Epidermal melanocyte (primary cell): ENCODE measurements around the gene HDAC4.
A peak's percentile ranks its signal among the peaks of the same experiment; 100 is the strongest.

Experiments used
- DNase-seq: peaks from one replicate; pipeline ENCODE4 v3.0.0; 2011; ENCODE audit warnings: low spot score; ENCODE audit not compliant: insufficient read length

The HDAC4 gene

DNA sequence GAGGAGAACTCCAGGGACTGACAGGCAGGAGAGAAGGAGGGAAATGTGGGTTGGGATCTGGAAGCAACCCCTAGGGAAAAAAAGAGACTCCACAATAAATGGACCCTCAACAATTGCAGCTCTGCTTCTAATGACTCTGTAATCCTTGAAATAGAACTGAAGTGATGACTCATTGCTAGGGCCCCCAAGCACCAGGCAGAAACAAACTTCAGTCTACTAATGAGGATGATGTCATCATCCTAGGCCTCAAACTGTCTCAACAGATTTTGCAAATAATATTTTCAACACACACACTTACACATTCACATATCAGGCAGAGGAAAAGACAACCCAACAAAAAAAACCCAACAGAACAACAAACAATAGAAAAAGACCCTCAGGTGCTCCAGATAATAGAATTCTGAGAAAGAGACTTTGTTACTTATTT is 143.3 kb downstream of the HDAC4 start:
- no peak for DNase-seq

DNA sequence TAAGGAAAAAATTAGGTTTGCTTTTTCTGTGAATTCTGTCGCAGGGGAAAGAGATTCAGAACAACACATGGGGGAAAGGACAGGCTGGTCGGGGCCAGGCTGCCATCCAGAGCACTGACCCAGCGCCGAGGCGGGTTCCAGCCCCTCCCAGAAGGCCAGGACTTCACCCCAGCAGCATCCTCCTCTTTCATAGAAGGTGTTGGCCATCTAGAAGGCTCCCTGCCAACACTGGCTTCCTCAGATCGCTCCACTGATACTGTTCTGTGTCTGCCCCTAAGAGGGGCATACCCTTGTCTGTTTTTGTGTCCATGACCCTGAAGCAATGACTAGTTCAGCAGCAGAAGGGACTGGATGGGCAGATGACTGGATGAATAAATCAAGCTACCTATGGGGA is 144.5 kb downstream of the HDAC4 start:
- DNase-seq, result no peak

DNA sequence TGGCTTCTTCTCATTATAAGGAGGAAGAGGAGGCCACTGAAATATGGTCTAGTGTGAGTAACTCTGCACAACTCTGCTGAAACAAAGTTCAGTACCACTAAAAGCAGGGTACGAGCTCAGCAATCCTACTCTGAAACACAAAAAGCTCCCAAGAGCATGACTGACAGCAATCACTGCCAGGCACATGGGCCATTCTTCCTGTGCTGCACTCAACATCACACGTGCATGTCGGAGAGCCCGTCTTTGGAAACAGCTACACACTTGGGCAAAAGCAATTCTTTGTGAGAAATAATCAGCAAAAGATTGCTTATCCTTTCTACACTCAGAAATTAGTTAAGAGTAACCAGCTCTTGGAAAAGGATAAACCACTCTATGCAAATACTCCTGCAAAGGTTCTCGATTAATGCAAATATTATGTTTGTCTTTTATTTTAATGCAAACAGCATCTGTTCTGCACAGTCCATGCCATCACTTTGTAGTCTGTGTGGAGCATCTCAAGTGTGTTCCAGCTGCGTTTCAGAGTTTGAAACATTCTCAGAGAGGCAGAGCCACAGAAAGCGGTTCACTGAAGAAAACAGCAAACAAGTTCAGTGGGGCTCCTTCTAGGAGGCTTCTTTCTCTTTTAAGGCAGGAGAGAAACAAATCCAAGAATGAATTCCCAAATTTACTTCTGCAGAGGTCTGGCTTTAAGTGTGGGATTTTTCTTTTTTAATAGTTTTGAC is 145.0 kb downstream of the HDAC4 start:
- DNase-seq, result no peak

DNA sequence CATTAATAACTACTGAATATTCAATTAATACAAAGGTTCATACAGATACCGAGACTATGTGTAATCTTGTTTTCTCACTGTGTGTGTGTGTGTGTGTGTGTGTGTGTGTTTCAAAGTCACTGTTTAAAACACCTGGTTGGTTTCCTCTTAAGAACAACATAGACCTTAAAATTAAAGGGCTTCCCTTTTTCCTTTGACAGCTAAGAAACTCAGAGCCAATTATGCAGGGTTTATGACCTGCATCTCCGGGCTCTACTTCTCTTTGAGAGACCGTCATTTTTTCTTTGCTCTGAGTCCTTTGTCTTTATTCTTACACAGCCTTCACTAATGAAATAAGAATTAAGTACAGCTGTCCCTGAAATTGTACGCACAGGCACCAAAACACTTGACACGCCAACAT is 145.6 kb downstream of the HDAC4 start:
- DNase-seq, result no peak

DNA sequence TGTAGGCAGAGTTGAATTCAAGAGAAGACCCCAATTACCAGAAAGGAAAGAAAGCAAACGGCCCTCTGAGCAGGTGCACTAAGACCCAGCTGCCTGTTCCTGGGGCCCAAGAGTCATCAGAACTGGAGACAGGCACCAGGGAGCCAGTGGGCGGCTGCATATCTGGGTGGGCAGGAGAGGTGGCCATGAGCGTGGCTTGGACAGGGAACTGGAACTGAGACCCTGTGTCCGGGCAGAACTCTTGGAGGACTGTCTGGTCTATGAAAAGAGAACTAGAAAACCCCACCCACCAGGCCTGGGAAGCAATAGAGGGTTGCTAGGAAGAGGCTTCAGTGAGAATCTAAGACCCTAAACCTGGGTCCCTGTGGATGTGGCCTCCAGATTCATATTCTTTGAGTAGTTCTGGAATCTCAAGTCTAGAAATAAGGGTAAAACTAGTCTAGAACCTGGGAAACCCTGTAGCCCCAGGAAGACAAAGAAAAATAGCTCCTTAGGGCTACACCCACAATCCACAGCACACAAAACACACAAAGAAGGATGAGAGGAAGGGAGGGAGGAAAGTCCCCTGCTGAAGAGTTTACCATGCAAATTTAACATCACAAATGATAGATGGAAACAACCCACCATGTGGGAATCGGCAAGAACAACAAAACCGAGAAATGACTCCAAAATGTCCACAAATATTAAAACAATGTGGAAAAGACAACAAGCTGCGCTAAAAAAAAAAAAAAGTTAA is 147.0 kb downstream of the HDAC4 start:
- DNase-seq, result no peak

DNA sequence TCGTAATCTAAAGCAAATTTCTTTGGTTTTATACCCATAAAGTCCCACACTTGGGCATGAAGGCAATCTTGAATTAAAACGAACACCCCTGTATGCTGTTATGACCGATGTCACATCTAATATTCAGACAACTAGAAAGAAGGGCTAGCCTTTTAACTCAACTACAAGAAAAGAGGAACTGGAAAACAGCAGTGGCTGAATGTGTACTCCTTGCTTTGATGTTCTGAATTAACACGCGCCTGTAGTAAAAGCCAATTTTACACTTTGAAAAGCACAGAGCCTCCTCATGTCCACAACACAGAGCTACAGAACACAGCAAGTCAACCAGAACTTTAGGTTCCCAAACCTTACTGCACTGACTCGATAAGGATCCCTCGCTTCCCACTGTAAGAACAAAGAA is 147.6 kb downstream of the HDAC4 start:
- DNase-seq, result no peak

DNA sequence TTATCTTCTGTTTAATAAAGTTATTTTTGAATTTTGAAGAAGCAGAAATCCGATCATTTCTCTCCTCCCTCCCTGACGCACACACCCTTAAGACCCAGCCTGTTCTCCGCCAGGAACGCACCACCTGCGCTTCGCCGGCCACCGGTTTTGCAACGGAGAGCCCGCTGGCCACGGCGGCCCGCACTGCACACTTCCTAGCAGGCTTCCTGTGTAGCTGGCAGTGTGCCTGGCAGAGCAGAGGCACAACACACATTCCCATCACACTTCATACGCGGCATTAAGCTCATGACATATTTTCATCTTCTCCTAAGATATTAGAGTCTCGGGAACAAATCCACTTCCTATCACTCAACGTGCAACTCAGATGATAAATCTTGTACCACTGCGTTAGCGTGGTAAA is 148.0 kb downstream of the HDAC4 start:
- no peak for DNase-seq

DNA sequence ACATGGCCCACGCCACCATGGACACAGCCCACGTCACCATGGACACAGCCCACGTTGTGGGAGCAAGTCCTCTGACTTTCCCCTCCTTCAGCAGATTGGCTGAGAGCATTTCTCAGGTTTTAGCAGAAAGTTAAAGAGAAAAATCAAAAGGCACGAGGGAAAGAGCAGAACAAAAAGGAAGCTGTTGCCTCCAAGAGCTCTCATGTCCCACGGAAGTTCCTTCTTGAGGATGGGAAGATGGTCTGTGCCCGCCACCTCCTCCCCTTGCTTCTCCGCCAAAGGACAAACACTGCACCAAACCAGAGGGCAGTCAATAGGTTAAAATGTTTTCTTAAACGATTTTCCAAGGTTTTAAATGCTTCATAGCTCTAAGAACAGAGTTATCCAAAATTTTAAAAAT is 148.4 kb downstream of the HDAC4 start:
- DNase-seq, result no peak

DNA sequence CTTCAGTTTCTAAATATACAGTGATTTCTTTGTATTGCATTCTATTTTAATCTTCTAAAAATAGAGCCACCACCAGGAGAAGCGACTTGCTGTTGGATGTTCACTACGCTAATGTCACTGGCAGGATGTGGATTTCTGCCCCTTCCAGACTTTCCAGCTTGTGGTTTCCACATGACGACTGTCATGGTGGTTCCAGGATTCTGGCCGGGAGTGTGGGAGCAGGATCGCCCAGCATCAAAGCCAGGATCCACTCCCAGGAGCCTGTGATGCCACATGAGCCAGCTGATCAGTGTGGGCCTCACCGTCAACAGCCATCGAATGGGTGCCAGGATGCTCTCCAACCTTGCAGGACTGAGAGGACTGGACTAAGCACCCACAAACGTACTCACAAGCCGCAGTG is 148.8 kb downstream of the HDAC4 start:
- DNase-seq, result peak; percentile 54

GRCh38 chr2:239250216-239251081 is 150.4 kb downstream of the HDAC4 start:
- no peak for DNase-seq

- no peak for DNase-seq
Measured at GRCh38 chr2:239249776-239250175, 151.0 kb downstream of the HDAC4 start.

GRCh38 chr2:239249048-239249447 is 151.8 kb downstream of the HDAC4 start:
- DNase-seq, result no peak

GRCh38 chr2:239247401-239248245 is 153.2 kb downstream of the HDAC4 start:
- DNase-seq, result no peak

- DNase-seq, result no peak
Measured at GRCh38 chr2:239246723-239247122, 154.1 kb downstream of the HDAC4 start.

GRCh38 chr2:239245872-239246721 is 154.7 kb downstream of the HDAC4 start:
- DNase-seq, result no peak

DNA sequence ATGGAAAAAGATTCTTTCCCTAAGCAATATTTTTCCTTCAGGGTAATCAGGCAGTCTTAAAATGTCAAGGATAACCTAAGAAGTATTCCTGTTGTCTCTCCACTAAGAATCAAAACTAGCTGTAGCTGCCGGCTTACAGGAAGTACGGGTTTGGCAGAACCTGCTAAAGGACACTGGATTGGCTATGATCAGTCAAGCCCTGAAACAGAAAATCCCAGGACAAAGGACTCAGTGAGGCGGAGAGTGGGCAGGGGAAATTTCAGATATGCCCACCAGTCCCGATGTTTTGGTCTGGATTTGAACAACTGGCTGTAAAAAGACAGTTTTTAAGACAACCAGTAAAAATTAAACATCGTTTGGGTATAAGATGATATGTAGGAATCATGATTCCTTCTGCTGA is 155.7 kb downstream of the HDAC4 start:
- DNase-seq, result peak; percentile 68

GRCh38 chr2:239244625-239245024 is 156.2 kb downstream of the HDAC4 start:
- DNase-seq, result no peak

GRCh38 chr2:239241431-239241960 is 159.3 kb downstream of the HDAC4 start:
- no peak for DNase-seq

- DNase-seq, result no peak
Measured at GRCh38 chr2:239240414-239240881, 160.4 kb downstream of the HDAC4 start.
